Duodenal mucosa (tissue), 2 donors: ENCODE measurements around the gene PARD3B.

Experiments used
- H3K27ac ChIP-seq: one replicate; pipeline ENCODE4 v1.7.0; 2013; ENCODE audit warnings: low read depth, low read length
- H3K27me3 ChIP-seq, 2 donors: one replicate each; pipeline ENCODE4 v1.7.0; 2013; ENCODE audit warnings: low read length in 2 of 2, control low read depth in 1 of 2; ENCODE audit not compliant: insufficient read depth in 2 of 2, control insufficient read depth in 1 of 2
- H3K36me3 ChIP-seq, 2 donors: one replicate each; pipeline ENCODE4 v1.7.0; 2013; ENCODE audit warnings: low read length in 2 of 2, control low read depth in 1 of 2; ENCODE audit not compliant: insufficient read depth in 2 of 2, control insufficient read depth in 1 of 2
- H3K4me1 ChIP-seq, 2 donors: one replicate each; pipeline ENCODE4 v1.7.0; 2013; ENCODE audit warnings: low read length in 2 of 2, control low read depth in 1 of 2; ENCODE audit not compliant: insufficient read depth in 2 of 2, control insufficient read depth in 1 of 2
- H3K4me3 ChIP-seq, 2 donors: one replicate each; pipeline ENCODE4 v1.7.0; 2013; ENCODE audit warnings: low read length in 2 of 2, low read depth in 1 of 2
- H3K9ac ChIP-seq, 2 donors: one replicate each; pipeline ENCODE4 v1.7.0; 2013; ENCODE audit warnings: low read length in 2 of 2, low read depth in 1 of 2
- H3K9me3 ChIP-seq, 2 donors: one replicate each; pipeline ENCODE4 v1.7.0; 2013; ENCODE audit warnings: low read length in 2 of 2, control low read depth in 1 of 2; ENCODE audit not compliant: control insufficient read depth in 1 of 2

PARD3B gene

GRCh38 chr2:205556841-205557539, 1011.7 kb downstream of the PARD3B start:
- Histone ChIP-seq H3K4me1 (no peaks in the 10 kb centered on the region), H3K36me3 (no peaks in the 10 kb centered on the region), H3K27ac (no peak overlapping the region), H3K27me3 (no peaks in the 10 kb centered on the region), H3K4me3 (no peak overlapping the region), H3K9ac (no peak overlapping the region), H3K9me3 (no peaks in the 10 kb centered on the region)

GRCh38 chr2:205557873-205558272, 1012.6 kb downstream of the PARD3B start:
- Histone ChIP-seq H3K9me3 (no peaks in the 10 kb centered on the region), H3K9ac (no peak overlapping the region), H3K4me3 (no peak overlapping the region), H3K27ac (no peak overlapping the region), H3K36me3 (no peaks in the 10 kb centered on the region), H3K27me3 (no peaks in the 10 kb centered on the region), H3K4me1 (no peaks in the 10 kb centered on the region)

- no peaks in the 10 kb centered on the region for H3K4me1 ChIP-seq
- no peak overlapping the region for H3K4me3 ChIP-seq
- no peak overlapping the region for H3K27ac ChIP-seq
- no peaks in the 10 kb centered on the region for H3K27me3 ChIP-seq
- no peaks in the 10 kb centered on the region for H3K9me3 ChIP-seq
- no peak overlapping the region for H3K9ac ChIP-seq
- no peaks in the 10 kb centered on the region for H3K36me3 ChIP-seq
Observed at GRCh38 chr2:205561441-205561840, 1016.2 kb downstream of the PARD3B start.

- Histone ChIP-seq H3K9ac (no peak overlapping the region), H3K27ac (no peak overlapping the region), H3K27me3 (no peaks in the 10 kb centered on the region), H3K9me3 (no peaks in the 10 kb centered on the region), H3K4me1 (no peaks in the 10 kb centered on the region), H3K36me3 (no peaks in the 10 kb centered on the region), H3K4me3 (no peak overlapping the region)
Observed at GRCh38 chr2:205563646-205564045, 1018.4 kb downstream of the PARD3B start.

- H3K4me3 ChIP-seq, result no peak overlapping the region
- no peaks in the 10 kb centered on the region for H3K9me3 ChIP-seq
- H3K36me3 ChIP-seq, result no peaks in the 10 kb centered on the region
- H3K9ac ChIP-seq, result no peak overlapping the region
- H3K4me1 ChIP-seq, result no peaks in the 10 kb centered on the region
- H3K27me3 ChIP-seq, result no peaks in the 10 kb centered on the region
- H3K27ac ChIP-seq, result no peak overlapping the region
Observed at GRCh38 chr2:205564346-205565141, 1019.3 kb downstream of the PARD3B start.

- no peak overlapping the region for H3K27ac ChIP-seq
- no peaks in the 10 kb centered on the region for H3K9me3 ChIP-seq
- H3K9ac ChIP-seq, result no peak overlapping the region
- no peaks in the 10 kb centered on the region for H3K27me3 ChIP-seq
- no peaks in the 10 kb centered on the region for H3K4me1 ChIP-seq
- no peaks in the 10 kb centered on the region for H3K36me3 ChIP-seq
- H3K4me3 ChIP-seq, result no peak overlapping the region
Observed at GRCh38 chr2:205565142-205565522, 1019.9 kb downstream of the PARD3B start.

GRCh38 chr2:205566606-205567168, 1021.4 kb downstream of the PARD3B start:
- no peak overlapping the region for H3K4me3 ChIP-seq
- no peak overlapping the region for H3K9ac ChIP-seq
- no peak overlapping the region for H3K27ac ChIP-seq
- no peaks in the 10 kb centered on the region for H3K27me3 ChIP-seq
- H3K9me3 ChIP-seq, result no peaks in the 10 kb centered on the region
- no peaks in the 10 kb centered on the region for H3K36me3 ChIP-seq
- no peaks in the 10 kb centered on the region for H3K4me1 ChIP-seq

- Histone ChIP-seq H3K27me3 (no peaks in the 10 kb centered on the region), H3K4me3 (no peak overlapping the region), H3K9ac (no peak overlapping the region), H3K27ac (no peak overlapping the region), H3K36me3 (no peaks in the 10 kb centered on the region), H3K4me1 (no peaks in the 10 kb centered on the region), H3K9me3 (no peaks in the 10 kb centered on the region)
Observed at GRCh38 chr2:205568620-205569019, 1023.3 kb downstream of the PARD3B start.

GRCh38 chr2:205570648-205571047, 1025.4 kb downstream of the PARD3B start:
- Histone ChIP-seq H3K27ac (no peak overlapping the region), H3K27me3 (no peaks in the 10 kb centered on the region), H3K36me3 (no peaks in the 10 kb centered on the region), H3K4me3 (no peak overlapping the region), H3K9ac (no peak overlapping the region), H3K4me1 (no peaks in the 10 kb centered on the region), H3K9me3 (peaks cover under 1 to 3% of the 10 kb centered on the region in 2 donors)

- Histone ChIP-seq H3K9me3 (peaks cover 3% of the 10 kb centered on the region in 2 donors), H3K4me3 (no peak overlapping the region), H3K4me1 (no peaks in the 10 kb centered on the region), H3K27ac (no peak overlapping the region), H3K27me3 (no peaks in the 10 kb centered on the region), H3K36me3 (no peaks in the 10 kb centered on the region), H3K9ac (no peak overlapping the region)
Observed at GRCh38 chr2:205571360-205571959, 1026.2 kb downstream of the PARD3B start.
